Testis (tissue), 3 donors: ENCODE data around the gene ATXN7L3B. TPM values are rescaled to one million over a fixed set of nuclear protein-coding genes. Genes with fewer than 3 reads are reported as not detected.

Experiments
- DNase-seq: peaks from one replicate; pipeline ENCODE4 v3.0.0-alpha.2; 2019
- H3K27ac ChIP-seq, 2 donors: fragments of 200-600 bp; sonication (generic); one replicate each; pipeline ENCODE4 v1.5.1; 2019
- H3K27me3 ChIP-seq: fragments of 200-600 bp; sonication (generic); one replicate; pipeline ENCODE4 v1.5.1; 2019
- H3K36me3 ChIP-seq: fragments of 200-600 bp; sonication (generic); one replicate; pipeline ENCODE4 v1.5.1; 2017; ENCODE audit warnings: low read depth; ENCODE audit errors: missing control alignments
- H3K4me1 ChIP-seq: fragments of 200-600 bp; sonication (generic); one replicate; pipeline ENCODE4 v1.5.1; 2019
- H3K4me3 ChIP-seq, 2 donors: fragments of 200-600 bp; sonication (generic); one replicate each; pipeline ENCODE4 v1.5.1; 2017 to 2019
- H3K9me3 ChIP-seq: fragments of 200-600 bp; sonication (generic); one replicate; pipeline ENCODE4 v1.5.1; 2017
- POLR2A ChIP-seq: fragments of 450-650 bp; IDR thresholded peaks from one replicate; pipeline ENCODE4 v1.6.1; 2017; ENCODE audit warnings: antibody characterized with exemption, mild to moderate bottlenecking, moderate library complexity
- WGBS, 2 donors: methylation state at CpG; one replicate each; pipeline ENCODE4 v1.1.5; 2018; 5-methylcytosine and 5-hydroxymethylcytosine counted together
- intact Hi-C: fragments of 100-400 bp; cut with DNase I; formaldehyde crosslinking; loops from one replicate; pipeline ENCODE4 v1.15.1; 2023; ENCODE audit warnings: low total_unique reads
- polyA plus RNA-seq: library from polyadenylated mRNA; stranded (reverse); fragments of 350-450 nt; fragmentation: Illumina TruSeq; extraction: RNeasy Lipid Tissue Mini Kit (QIAGEN cat#74804); gene quantifications from one replicate; pipeline ENCODE4 v1.2.3, GENCODE V29; 2014; ENCODE audit warnings: low read depth, low replicate concordance; ENCODE audit not compliant: insufficient read depth
- total RNA-seq, 2 donors: library from RNA; depleted of rRNA; stranded (reverse); fragments of >200 nt; gene quantifications; one replicate each; pipeline ENCODE4 v1.2.3, GENCODE V29; 2016
- TF ChIP-seq, protein P1 (sequence below), 3 experiments: fragments of 450-650 bp in 2 of 3; fragments of 200-600 bp in 1 of 3; sonication (generic) in 1 of 3; IDR thresholded peaks; one replicate each; pipeline ENCODE4 v1.5.1; 2016 to 2019; ENCODE audit warnings: antibody characterized with exemption in 3 of 3, mild to moderate bottlenecking in 2 of 3, moderate library complexity in 1 of 3

The ATXN7L3B gene
- total and polyA plus RNA-seq, 3 donors from 2014 or later: 20.2 to 23.5 (median 21.0) TPM

GRCh38 chr12:74541074-74541473, 3.4 kb downstream of the ATXN7L3B start:
- no peak overlapping the region for H3K4me3 ChIP-seq

GRCh38 chr12:74547249-74547648, 9.6 kb downstream of the ATXN7L3B start:
- Histone ChIP-seq H3K27me3 (no peaks in the 10 kb centered on the region), H3K9me3 (no peaks in the 10 kb centered on the region), H3K4me3 (no peak overlapping the region), H3K27ac (no peak overlapping the region), H3K4me1 (no peaks in the 10 kb centered on the region), H3K36me3 (no peaks in the 10 kb centered on the region)
- no peak for DNase-seq
- no peak for TF ChIP-seq POLR2A
- TF ChIP-seq, protein P1, sequence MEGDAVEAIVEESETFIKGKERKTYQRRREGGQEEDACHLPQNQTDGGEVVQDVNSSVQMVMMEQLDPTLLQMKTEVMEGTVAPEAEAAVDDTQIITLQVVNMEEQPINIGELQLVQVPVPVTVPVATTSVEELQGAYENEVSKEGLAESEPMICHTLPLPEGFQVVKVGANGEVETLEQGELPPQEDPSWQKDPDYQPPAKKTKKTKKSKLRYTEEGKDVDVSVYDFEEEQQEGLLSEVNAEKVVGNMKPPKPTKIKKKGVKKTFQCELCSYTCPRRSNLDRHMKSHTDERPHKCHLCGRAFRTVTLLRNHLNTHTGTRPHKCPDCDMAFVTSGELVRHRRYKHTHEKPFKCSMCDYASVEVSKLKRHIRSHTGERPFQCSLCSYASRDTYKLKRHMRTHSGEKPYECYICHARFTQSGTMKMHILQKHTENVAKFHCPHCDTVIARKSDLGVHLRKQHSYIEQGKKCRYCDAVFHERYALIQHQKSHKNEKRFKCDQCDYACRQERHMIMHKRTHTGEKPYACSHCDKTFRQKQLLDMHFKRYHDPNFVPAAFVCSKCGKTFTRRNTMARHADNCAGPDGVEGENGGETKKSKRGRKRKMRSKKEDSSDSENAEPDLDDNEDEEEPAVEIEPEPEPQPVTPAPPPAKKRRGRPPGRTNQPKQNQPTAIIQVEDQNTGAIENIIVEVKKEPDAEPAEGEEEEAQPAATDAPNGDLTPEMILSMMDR (IDR thresholded peaks at IDR 0.05): no peak
- 63 to 76% methylated on average over 2 of the region's 2 CpGs for WGBS, 2 donors
- intact Hi-C loops: no loop called here

More at GRCh38 chr12:74541074-74541473, 3.4 kb downstream of the ATXN7L3B start:
- TF ChIP-seq, protein P1 (IDR thresholded peaks at IDR 0.05): no peak
- TF ChIP-seq POLR2A: no peak
- 68 to 71% methylated on average over 3 of the region's 3 CpGs for WGBS, 2 donors
- H3K36me3 ChIP-seq: no peaks in the 10 kb centered on the region
- no peak for DNase-seq
- H3K9me3 ChIP-seq: no peaks in the 10 kb centered on the region
- intact Hi-C loops: no loop called here
- peaks cover 28% of the 10 kb centered on the region for H3K4me1 ChIP-seq
- H3K27me3 ChIP-seq: no peaks in the 10 kb centered on the region
- H3K27ac ChIP-seq: no peak overlapping the region

DNA sequence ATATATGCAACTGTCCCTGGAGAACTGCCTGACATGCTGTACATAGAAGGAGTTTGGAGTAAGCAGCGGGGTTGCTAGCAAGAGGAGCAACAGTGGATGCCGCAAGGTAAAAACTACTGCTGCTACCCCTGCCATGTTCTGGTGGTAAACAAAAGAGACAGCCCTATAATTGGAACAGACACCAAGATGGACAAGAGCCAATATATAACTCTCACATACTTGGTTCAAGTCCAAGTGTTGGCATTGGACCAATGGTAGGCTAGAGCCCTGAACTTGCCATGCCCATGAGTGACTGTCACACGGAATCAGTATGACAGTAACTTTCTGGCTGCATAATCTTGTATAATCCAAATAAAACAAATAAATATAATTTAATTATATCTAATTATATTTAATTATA, 13.7 kb downstream of the ATXN7L3B start:
- Histone ChIP-seq H3K4me3 (no peak overlapping the region), H3K36me3 (no peaks in the 10 kb centered on the region), H3K27ac (no peak overlapping the region), H3K4me1 (no peaks in the 10 kb centered on the region), H3K27me3 (no peaks in the 10 kb centered on the region), H3K9me3 (no peaks in the 10 kb centered on the region)
- no peak for TF ChIP-seq POLR2A
- TF ChIP-seq, protein P1 (IDR thresholded peaks at IDR 0.05): no peak
- DNase-seq: no peak
- WGBS, 2 donors: 93 to 98% methylated on average over 3 of the region's 3 CpGs
- intact Hi-C loops: no loop called here

DNA sequence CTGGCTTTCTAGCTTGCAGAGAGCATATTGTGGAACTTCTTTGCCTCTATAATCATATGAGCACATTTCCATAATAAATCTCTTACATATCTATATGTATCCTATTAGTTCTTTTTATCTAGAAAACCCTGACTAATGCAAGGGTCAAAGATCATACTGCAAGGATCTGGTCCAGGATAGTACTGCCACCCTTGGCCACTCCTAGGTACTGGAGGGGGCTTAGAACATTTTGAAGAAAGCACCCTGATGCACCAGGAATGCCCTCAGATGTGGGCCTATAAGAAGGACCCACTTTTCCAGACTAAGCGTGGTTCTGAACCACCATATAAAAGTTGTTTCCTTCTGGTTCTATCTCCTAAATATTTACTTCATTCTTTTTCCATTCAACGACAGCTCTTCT, 14.6 kb downstream of the ATXN7L3B start:
- TF ChIP-seq POLR2A: no peak
- TF ChIP-seq, protein P1 (IDR thresholded peaks at IDR 0.05): no peak

GRCh38 chr12:74559728-74560127, 22.1 kb downstream of the ATXN7L3B start:
- DNase-seq: no peak
- Histone ChIP-seq H3K27ac (no peak overlapping the region), H3K36me3 (no peaks in the 10 kb centered on the region), H3K9me3 (no peaks in the 10 kb centered on the region), H3K4me3 (no peak overlapping the region), H3K27me3 (no peaks in the 10 kb centered on the region), H3K4me1 (no peaks in the 10 kb centered on the region)
- WGBS, 2 donors: 61 to 76% methylated on average over 2 of the region's 2 CpGs
- intact Hi-C loops: no loop called here
- TF ChIP-seq, protein P1 (IDR thresholded peaks at IDR 0.05): no peak
- TF ChIP-seq POLR2A: no peak

More for the DNA sequence above, 14.6 kb downstream of the ATXN7L3B start:
- Histone ChIP-seq H3K27ac (no peak overlapping the region), H3K4me3 (no peak overlapping the region), H3K27me3 (no peaks in the 10 kb centered on the region), H3K36me3 (no peaks in the 10 kb centered on the region), H3K9me3 (no peaks in the 10 kb centered on the region), H3K4me1 (no peaks in the 10 kb centered on the region)
- WGBS, 2 donors: 94% methylated on average over 2 of the region's 2 CpGs
- intact Hi-C loops: no loop called here
- no peak for DNase-seq
